ENCODE results near the gene UQCR11.

The UQCR11 gene

GRCh38 chr19:1592024-1592754 lies 13.1 kb downstream of the UQCR11 start:
- Mint-ChIP-seq H3K4me1 (peaks cover 14% of the 10 kb centered on the region), H3K4me3 (peak overlapping the region; percentile 96), H3K36me3 (peaks cover 77% of the 10 kb centered on the region), H3K27ac (peak overlapping the region; percentile 94), H3K9me3 (no peaks in the 10 kb centered on the region)
- ATAC-seq (peak; percentile 92), DNase-seq (ENCODE audit: low spot score in 2 of 2) (peak; percentile 78 to 89)

- no peak for DNase-seq (ENCODE audit: low spot score in 2 of 2)
- H3K4me1 Mint-ChIP-seq, result peaks cover 14% of the 10 kb centered on the region
- ATAC-seq, result peak; percentile 1
- no peaks in the 10 kb centered on the region for H3K9me3 Mint-ChIP-seq
- peak overlapping the region; percentile 94 for H3K27ac Mint-ChIP-seq
- H3K36me3 Mint-ChIP-seq, result peaks cover 76% of the 10 kb centered on the region
- peak overlapping the region; percentile 96 for H3K4me3 Mint-ChIP-seq
Measured at GRCh38 chr19:1591421-1592023, 13.7 kb downstream of the UQCR11 start.

DNA sequence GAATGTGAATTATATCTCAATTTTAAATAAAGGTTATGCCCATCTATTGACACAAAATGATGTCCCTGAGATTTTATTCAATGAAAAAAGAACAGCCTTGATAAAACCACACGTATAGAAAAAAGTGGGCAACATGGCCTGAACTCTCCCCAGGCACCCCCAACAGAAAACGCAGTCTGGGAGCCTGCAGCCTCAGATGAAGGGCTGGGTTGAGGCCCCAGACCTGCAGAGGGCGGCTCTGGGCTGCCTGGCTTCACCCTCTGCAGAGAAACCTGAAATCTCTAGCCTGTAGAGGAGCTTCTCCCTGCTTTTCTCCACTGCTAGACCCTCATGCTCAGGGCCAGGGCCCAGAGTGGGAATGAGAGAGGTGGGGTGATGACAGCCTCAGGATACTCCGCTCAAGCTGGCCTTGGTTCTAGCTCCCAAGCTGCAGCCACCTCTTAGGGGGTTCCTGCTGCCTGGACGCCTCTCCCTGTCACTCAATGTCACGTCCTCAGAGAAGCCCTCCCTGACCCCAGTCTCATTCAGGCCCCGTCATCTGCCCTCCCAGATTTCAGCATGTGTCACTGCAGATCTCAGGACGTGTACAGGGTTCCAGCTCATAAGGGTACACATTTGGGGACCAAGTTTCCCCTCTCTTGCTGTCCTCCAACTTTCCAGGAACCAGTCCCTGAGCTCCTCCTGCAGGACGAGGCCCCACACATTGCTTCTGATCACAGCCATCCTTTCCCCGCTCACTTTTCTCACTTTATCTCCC lies 14.4 kb downstream of the UQCR11 start:
- DNase-seq (ENCODE audit: low spot score in 2 of 2) (no peak), ATAC-seq (no peak)
- peaks cover 14% of the 10 kb centered on the region for H3K4me1 Mint-ChIP-seq
- peaks cover 76% of the 10 kb centered on the region for H3K36me3 Mint-ChIP-seq
- H3K27ac Mint-ChIP-seq, result peak overlapping the region; percentile 94
- no peaks in the 10 kb centered on the region for H3K9me3 Mint-ChIP-seq
- peak overlapping the region; percentile 96 for H3K4me3 Mint-ChIP-seq

DNA sequence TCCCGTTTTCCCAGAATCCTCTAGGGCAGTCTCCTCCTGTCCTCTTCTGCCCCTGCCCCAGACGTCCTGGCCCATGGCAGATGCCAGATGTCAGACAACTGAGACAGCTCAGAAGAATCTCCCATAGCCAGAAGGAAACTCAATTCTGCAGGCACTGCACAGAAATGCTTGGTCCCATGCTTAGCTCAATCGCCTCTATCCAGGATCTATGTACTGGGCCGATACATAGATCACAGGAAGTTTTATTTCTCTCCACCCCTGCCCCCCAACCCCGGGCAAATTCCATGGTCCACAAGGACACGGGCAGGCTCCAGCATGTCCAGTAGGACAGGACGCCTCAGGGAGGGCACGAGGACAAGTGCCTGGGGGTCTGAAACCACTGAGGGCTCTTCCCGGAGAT lies 17.4 kb downstream of the UQCR11 start:
- ATAC-seq (no peak), DNase-seq (ENCODE audit: low spot score in 2 of 2) (no peak)
- no peak overlapping the region for H3K27ac Mint-ChIP-seq
- no peak overlapping the region for H3K4me3 Mint-ChIP-seq
- no peaks in the 10 kb centered on the region for H3K9me3 Mint-ChIP-seq
- H3K36me3 Mint-ChIP-seq, result peaks cover 91% of the 10 kb centered on the region
- H3K4me1 Mint-ChIP-seq, result peaks cover 11% of the 10 kb centered on the region

GRCh38 chr19:1585243-1585580 lies 20.1 kb downstream of the UQCR11 start:
- Mint-ChIP-seq H3K4me1 (no peaks in the 10 kb centered on the region), H3K9me3 (no peaks in the 10 kb centered on the region), H3K4me3 (no peak overlapping the region), H3K27ac (no peak overlapping the region), H3K36me3 (peaks cover 99% of the 10 kb centered on the region)
- ATAC-seq (no peak), DNase-seq (ENCODE audit: low spot score in 2 of 2) (no peak)

- Mint-ChIP-seq H3K4me1 (no peaks in the 10 kb centered on the region), H3K9me3 (no peaks in the 10 kb centered on the region), H3K4me3 (no peak overlapping the region), H3K36me3 (peaks cover 99% of the 10 kb centered on the region), H3K27ac (no peak overlapping the region)
- ATAC-seq, result no peak
- no peak for DNase-seq (ENCODE audit: low spot score in 2 of 2)
Measured at GRCh38 chr19:1584500-1585242, 20.6 kb downstream of the UQCR11 start.

DNA sequence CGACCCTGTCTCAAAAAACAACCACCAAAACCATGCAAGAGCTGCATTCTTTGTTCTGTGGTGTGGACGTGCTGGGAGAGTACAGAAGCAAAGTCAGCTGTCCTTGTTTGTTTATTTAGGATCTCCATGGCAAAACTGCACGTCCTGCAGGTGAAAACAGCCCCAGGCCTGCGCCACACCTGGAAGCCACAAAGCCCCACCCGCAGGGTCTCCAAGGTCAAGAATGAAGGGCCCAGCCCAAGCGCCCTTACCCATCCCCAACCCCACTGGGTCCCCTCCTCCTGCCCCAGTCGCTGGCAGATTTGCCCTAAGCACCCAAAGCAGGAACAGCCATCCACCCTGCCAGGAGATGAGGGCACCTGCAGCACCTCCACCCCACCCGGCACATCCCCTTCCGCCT lies 23.1 kb downstream of the UQCR11 start:
- no peak for DNase-seq (ENCODE audit: low spot score in 2 of 2)
- no peak for ATAC-seq
- Mint-ChIP-seq H3K4me3 (no peak overlapping the region), H3K9me3 (no peaks in the 10 kb centered on the region), H3K4me1 (no peaks in the 10 kb centered on the region), H3K36me3 (peaks cover 88% of the 10 kb centered on the region), H3K27ac (no peak overlapping the region)

DNA sequence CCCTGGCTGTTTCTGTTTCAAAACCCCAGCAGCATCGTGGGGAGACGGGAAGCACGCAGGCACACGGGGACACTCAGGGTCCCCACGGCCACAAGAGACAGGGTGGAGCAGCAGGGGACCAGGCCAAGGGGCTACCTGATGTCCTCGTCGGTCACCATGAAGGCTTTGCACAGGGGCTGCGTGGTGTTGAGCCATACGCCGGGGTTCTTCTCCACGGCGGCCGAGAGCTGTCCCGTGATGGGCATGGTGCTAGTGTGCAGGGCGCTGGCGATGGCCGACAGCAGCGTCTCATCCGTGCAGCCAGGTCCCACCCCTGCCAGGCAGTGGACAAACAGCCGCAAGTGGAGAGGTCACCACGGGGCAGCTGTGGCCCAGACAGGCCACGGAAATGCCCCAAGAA lies 24.3 kb downstream of the UQCR11 start:
- H3K36me3 Mint-ChIP-seq, result peaks cover 81% of the 10 kb centered on the region

DNA sequence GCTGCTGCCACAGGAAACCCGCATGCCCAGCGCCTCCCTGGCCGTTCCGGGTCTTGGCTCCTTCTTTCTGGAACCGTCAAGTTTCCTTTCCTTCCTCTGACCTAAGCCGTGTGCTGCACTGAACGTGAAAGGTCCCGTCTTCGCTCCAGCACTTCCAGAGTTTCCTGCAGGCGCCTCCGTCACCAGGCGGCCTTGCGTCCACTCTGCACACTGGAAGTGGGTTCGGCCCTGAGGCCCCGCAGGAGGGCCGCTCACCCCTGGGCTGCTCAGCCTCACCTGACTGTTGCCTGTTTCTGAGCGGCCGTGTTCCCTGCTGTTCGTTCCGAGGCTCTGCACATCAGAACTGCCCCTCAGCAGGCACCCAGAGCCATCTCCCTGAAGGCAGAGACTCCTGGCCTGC lies 24.9 kb downstream of the UQCR11 start:
- DNase-seq (ENCODE audit: low spot score in 2 of 2) (no peak), ATAC-seq (no peak)
- peaks cover 76% of the 10 kb centered on the region for H3K36me3 Mint-ChIP-seq
- peak overlapping the region; percentile 43 for H3K27ac Mint-ChIP-seq
- H3K4me3 Mint-ChIP-seq, result no peak overlapping the region
- H3K9me3 Mint-ChIP-seq, result no peaks in the 10 kb centered on the region
- no peaks in the 10 kb centered on the region for H3K4me1 Mint-ChIP-seq

More for the DNA sequence above, 24.3 kb downstream of the UQCR11 start:
- H3K4me3 Mint-ChIP-seq, result no peak overlapping the region
- DNase-seq (ENCODE audit: low spot score in 2 of 2), result no peak
- H3K27ac Mint-ChIP-seq, result no peak overlapping the region
- no peaks in the 10 kb centered on the region for H3K4me1 Mint-ChIP-seq
- no peaks in the 10 kb centered on the region for H3K9me3 Mint-ChIP-seq
- ATAC-seq, result no peak

DNA sequence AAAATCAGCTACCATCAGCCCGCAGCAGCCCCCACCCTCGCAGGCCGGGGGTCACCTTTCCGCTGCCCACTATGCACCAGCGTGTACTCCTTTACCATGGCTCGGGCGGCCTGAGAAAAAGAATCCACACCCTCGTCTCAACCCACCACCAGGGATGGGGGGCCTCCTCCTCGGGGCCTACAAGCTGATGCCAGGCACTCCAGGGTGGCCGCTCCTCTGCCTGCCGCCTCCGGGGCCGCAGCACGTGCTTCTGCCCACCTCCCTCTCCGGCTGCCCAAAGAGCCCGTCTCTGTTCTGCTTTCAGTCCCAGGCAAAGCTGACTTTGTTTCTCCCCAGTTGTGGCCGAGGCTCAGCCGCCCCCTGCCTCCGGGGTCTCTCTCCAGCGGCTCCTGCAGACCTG lies 26.0 kb downstream of the UQCR11 start:
- DNase-seq (ENCODE audit: low spot score in 2 of 2) (no peak), ATAC-seq (no peak)
- no peak overlapping the region for H3K4me3 Mint-ChIP-seq
- no peaks in the 10 kb centered on the region for H3K4me1 Mint-ChIP-seq
- peaks cover 71% of the 10 kb centered on the region for H3K36me3 Mint-ChIP-seq
- no peaks in the 10 kb centered on the region for H3K9me3 Mint-ChIP-seq
- peak overlapping the region; percentile 43 for H3K27ac Mint-ChIP-seq

DNA sequence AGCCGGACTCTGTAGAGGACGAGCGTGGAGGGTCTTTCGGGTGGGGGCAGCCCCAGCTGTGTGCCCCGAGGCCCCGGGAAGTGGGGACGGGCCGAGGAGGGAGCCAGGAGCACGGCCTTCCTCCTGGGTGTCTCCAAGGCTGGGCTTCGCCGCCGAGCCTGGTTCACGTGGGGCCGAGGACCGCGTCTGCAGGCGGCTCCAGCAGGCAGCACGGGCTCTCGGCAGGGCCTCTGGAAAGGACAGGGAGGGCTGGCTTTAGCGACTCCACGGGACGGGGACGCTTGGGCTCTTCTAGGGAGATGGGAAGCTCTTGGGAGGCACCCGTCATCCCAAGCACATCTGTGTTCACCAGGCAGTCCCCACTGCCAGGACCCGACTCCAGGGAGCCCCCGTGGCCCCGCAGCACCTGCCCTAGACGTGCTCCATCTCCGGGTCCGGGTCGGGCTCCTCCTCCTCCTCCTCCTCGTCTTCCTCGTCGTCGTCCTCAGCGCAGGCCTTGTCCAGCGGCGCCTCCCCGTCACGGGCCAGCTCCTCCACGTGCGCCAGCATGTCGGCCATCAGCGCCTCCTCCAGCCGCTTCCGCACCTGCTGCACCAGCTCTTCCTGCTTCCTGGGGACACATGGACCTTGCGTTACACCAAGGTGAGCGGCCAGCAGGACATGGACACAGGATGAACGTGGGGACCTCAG lies 27.2 kb downstream of the UQCR11 start:
- Mint-ChIP-seq H3K4me1 (no peaks in the 10 kb centered on the region), H3K36me3 (peaks cover 59% of the 10 kb centered on the region), H3K27ac (no peak overlapping the region), H3K9me3 (no peaks in the 10 kb centered on the region), H3K4me3 (no peak overlapping the region)
- no peak for DNase-seq (ENCODE audit: low spot score in 2 of 2)
- no peak for ATAC-seq

DNA sequence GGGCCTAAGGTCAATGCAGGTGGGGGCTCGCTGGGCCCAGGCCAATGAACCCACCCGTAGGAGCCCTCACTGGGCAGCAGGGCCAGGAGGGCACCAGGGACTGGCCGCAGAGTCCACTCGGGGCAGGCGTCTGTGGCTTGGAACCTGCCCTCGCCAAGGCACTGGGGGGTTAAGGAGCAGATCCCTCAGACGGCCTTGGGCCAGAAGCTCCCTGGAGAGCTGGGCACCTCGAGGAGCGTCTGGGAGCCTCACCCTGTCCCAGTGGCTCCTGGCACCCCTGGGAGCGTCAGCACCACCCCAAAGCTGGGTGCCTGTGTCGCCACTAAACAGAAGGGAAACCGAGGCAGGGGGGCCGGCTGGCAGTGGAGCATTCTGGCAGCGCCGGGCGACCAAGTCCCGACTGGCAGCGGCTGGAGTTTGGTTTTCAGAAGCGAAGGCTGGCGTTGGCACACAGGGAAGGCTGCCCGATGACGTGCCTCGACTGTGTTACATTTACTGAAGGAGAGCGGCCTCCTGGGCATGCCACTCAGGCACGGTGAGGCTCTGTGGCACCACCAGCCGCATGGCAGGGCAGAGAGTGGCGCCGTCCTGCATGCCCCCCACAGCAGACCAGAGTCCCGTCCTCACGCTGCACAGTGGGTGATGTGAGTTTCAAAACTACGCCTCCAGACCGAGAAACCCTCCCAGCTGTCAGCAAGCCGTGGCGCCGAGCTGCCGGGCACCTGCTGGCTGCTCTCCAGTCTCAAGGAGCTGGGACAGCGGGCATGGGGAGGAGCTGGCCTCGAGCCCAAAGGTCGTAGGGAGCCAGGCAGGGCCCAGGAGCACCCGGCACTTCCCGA lies 28.0 kb downstream of the UQCR11 start:
- ATAC-seq, result no peak

DNA sequence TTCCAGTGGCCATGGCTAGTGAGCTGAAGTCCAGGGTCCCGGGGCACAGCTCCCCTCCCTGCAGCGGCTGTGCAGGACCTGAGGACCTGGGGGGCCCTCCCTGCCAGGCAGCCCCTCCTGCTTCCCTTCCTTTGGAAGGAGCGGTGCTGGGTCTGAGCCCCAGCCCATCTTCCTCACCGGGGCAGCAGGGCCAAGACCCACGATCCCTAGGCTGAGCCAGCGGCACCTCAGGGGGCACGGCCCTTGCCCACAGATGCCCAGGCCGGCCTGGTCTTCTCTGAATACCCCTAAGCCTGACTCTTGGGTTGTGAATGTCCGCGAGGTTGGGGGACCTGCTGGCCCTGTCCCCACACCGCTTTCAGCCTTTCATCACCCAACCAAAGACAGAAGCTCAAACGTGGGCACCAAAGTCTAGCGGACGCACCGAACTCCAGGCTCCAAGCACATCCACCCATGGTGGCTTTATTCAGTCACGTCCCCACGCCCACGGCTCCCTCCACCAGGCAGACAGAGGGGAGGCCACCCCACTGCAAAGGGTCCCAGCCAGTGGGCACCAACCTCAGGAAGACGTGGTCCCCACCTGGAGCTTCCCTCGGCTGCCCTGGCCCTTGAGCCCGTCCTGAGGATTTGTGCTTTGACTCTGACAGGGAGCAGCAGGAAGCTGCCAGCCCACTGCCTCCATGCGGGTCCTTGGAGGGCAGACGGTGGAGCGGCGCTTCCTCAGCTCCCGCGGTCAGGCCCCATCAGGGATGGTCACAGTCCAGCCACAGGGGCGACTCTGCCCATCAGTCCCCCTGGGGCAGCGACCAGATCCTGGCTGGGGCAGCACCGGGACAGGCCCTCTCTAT lies 28.8 kb downstream of the UQCR11 start:
- ATAC-seq, result peak; percentile 20
- H3K27ac Mint-ChIP-seq, result peak overlapping the region; percentile 44
- no peak overlapping the region for H3K4me3 Mint-ChIP-seq
- DNase-seq (ENCODE audit: low spot score in 2 of 2), result no peak
- no peaks in the 10 kb centered on the region for H3K4me1 Mint-ChIP-seq
- peaks cover 43% of the 10 kb centered on the region for H3K36me3 Mint-ChIP-seq
- no peaks in the 10 kb centered on the region for H3K9me3 Mint-ChIP-seq

More for the DNA sequence above, 28.0 kb downstream of the UQCR11 start:
- Mint-ChIP-seq H3K4me3 (no peak overlapping the region), H3K36me3 (peaks cover 52% of the 10 kb centered on the region), H3K27ac (no peak overlapping the region), H3K9me3 (no peaks in the 10 kb centered on the region), H3K4me1 (no peaks in the 10 kb centered on the region)
- DNase-seq (ENCODE audit: low spot score in 2 of 2), result no peak

Data from stimulated activated effector memory CD8-positive, alpha-beta T cell treated with anti-CD3 and anti-CD28 coated beads, Interleukin-12 subunit alpha, Interleukin-12 subunit beta, amount 100 ng/mL, for 72 hours (primary cell).